WTC11 (cell line): ENCODE results near the gene ALG2. TPM values are rescaled to one million over a fixed set of nuclear protein-coding genes. Genes with fewer than 3 reads are reported as not detected.

ENCODE experiments used
- ATAC-seq: fragments of 200-7000 bp; cut with Tn5 transposase; 2 replicates; pipeline ENCODE4 v1.10.0; 2021; ENCODE audit warnings: mild to moderate bottlenecking, moderate library complexity
- CTCF ChIA-PET: fragments of 300-600 bp; sonication (Branson Sonifier 250); formaldehyde crosslinking; loops from one replicate; lab custom pipeline; 2021; ENCODE audit warnings: antibody characterized with exemption; lab: Charles Lee
- POLR2A ChIA-PET: fragments of 350-600 bp; sonication (Branson Sonifier 250); formaldehyde crosslinking; loops from one replicate; lab custom pipeline; 2021; ENCODE audit warnings: antibody characterized with exemption; lab: Charles Lee
- DNase-seq: peaks from one replicate; pipeline ENCODE4 v3.0.0; 2021; ENCODE audit warnings: low spot score
- H3K27ac Mint-ChIP-seq: 2 replicates; pipeline ENCODE4 v1.8.0; 2021; ENCODE audit warnings: mixed read lengths
- H3K27me3 Mint-ChIP-seq: 2 replicates; pipeline ENCODE4 v1.8.0; 2021; ENCODE audit warnings: low read depth, mild to moderate bottlenecking, moderate library complexity, mixed read lengths
- H3K36me3 Mint-ChIP-seq: 2 replicates; pipeline ENCODE4 v1.8.0; 2021; ENCODE audit warnings: mixed read lengths
- H3K4me1 Mint-ChIP-seq: 2 replicates; pipeline ENCODE4 v1.8.0; 2022; ENCODE audit warnings: mixed read lengths
- H3K4me3 Mint-ChIP-seq: 2 replicates; pipeline ENCODE4 v1.8.0; 2021; ENCODE audit warnings: mild to moderate bottlenecking, moderate library complexity, mixed read lengths
- H3K9me3 Mint-ChIP-seq: 2 replicates; pipeline ENCODE4 v1.8.0; 2021; ENCODE audit warnings: mixed read lengths
- ARID4B ChIP-seq: sonication (generic); formaldehyde crosslinking; IDR thresholded peaks from 2 replicates; pipeline ENCODE4 v1.8.0; 2023; ENCODE audit warnings: missing genetic modification reagents, mild to moderate bottlenecking, borderline replicate concordance
- ERG ChIP-seq: fragments of 250-450 bp; sonication (Bioruptor Pico); IDR thresholded peaks from 2 replicates; pipeline ENCODE4 v1.8.0; 2021; ENCODE audit warnings: mild to moderate bottlenecking
- FOXP4 ChIP-seq: sonication (generic); formaldehyde crosslinking; IDR thresholded peaks from 2 replicates; pipeline ENCODE4 v1.8.0; 2022; ENCODE audit warnings: mild to moderate bottlenecking, missing genetic modification reagents
- GABPB1 ChIP-seq: sonication (generic); formaldehyde crosslinking; IDR thresholded peaks from 2 replicates; pipeline ENCODE4 v1.8.1; 2023; ENCODE audit warnings: mild to moderate bottlenecking, missing genetic modification reagents
- HMGA2 ChIP-seq: fragments of 250-450 bp; sonication (Bioruptor Pico); IDR thresholded peaks from 2 replicates; pipeline ENCODE4 v1.4.0; 2021; ENCODE audit warnings: mild to moderate bottlenecking, moderate library complexity
- HMGXB4 ChIP-seq: sonication (generic); formaldehyde crosslinking; IDR thresholded peaks from 2 replicates; pipeline ENCODE4 v1.8.1; 2023; ENCODE audit warnings: mild to moderate bottlenecking, moderate library complexity, missing genetic modification reagents
- JAZF1 ChIP-seq: fragments of 250-450 bp; sonication (Bioruptor Pico); IDR thresholded peaks from 2 replicates; pipeline ENCODE4 v1.9.0; 2021; ENCODE audit warnings: moderate library complexity, mild to moderate bottlenecking, inconsistent platforms
- MAX ChIP-seq: sonication (generic); formaldehyde crosslinking; IDR thresholded peaks from 2 replicates; pipeline ENCODE4 v1.8.0; 2022; ENCODE audit warnings: mild to moderate bottlenecking, missing genetic modification reagents
- MYBL2 ChIP-seq: sonication (generic); formaldehyde crosslinking; IDR thresholded peaks from 2 replicates; pipeline ENCODE4 v1.8.1; 2023; ENCODE audit warnings: mild to moderate bottlenecking, moderate library complexity, missing genetic modification reagents
- RORB ChIP-seq: fragments of 250-450 bp; sonication (Bioruptor Pico); IDR thresholded peaks from 2 replicates; pipeline ENCODE4 v1.9.0; 2021; ENCODE audit warnings: mild to moderate bottlenecking
- SP1 ChIP-seq: sonication (generic); formaldehyde crosslinking; conservative IDR thresholded peaks from 2 replicates; pipeline ENCODE4 v1.8.1; 2022; ENCODE audit warnings: missing genetic modification reagents
- TEAD1 ChIP-seq: sonication (generic); formaldehyde crosslinking; IDR thresholded peaks from 2 replicates; pipeline ENCODE4 v1.8.0; 2022; ENCODE audit warnings: mild to moderate bottlenecking, missing genetic modification reagents
- USF1 ChIP-seq: sonication (generic); formaldehyde crosslinking; IDR thresholded peaks from 2 replicates; pipeline ENCODE4 v1.8.0; 2022; ENCODE audit warnings: mild to moderate bottlenecking, missing genetic modification reagents
- ZNF121 ChIP-seq: sonication (generic); formaldehyde crosslinking; IDR thresholded peaks from 2 replicates; pipeline ENCODE4 v1.8.0; 2023; ENCODE audit warnings: missing genetic modification reagents
- ZNF138 ChIP-seq: sonication (generic); formaldehyde crosslinking; conservative IDR thresholded peaks from 2 replicates; pipeline ENCODE4 v1.8.1; 2022; ENCODE audit warnings: mild to moderate bottlenecking, moderate library complexity, missing genetic modification reagents
- ZNF263 ChIP-seq: sonication (generic); formaldehyde crosslinking; IDR thresholded peaks from 2 replicates; pipeline ENCODE4 v1.8.1; 2022; ENCODE audit warnings: low read depth, mild to moderate bottlenecking, moderate library complexity, missing genetic modification reagents
- ZSCAN18 ChIP-seq: fragments of 250-450 bp; sonication (Bioruptor Pico); IDR thresholded peaks from 2 replicates; pipeline ENCODE4 v2.1.2; 2022; ENCODE audit warnings: mild to moderate bottlenecking, moderate library complexity
- total RNA-seq: library from RNA; stranded (reverse); gene quantifications from 3 replicates; pipeline ENCODE4 v1.2.3, GENCODE V29; 2021

ALG2 gene
- total RNA-seq, 1 experiment from 2014 or later: 25.2 TPM

GRCh38 chr9:99262949-99263418, 41.2 kb upstream of the ALG2 start:
- Mint-ChIP-seq H3K27me3 (no peaks in the 10 kb centered on the region), H3K27ac (no peak overlapping the region), H3K4me1 (peaks cover 19% of the 10 kb centered on the region), H3K4me3 (no peak overlapping the region), H3K36me3 (no peaks in the 10 kb centered on the region), H3K9me3 (no peaks in the 10 kb centered on the region)
- POLR2A ChIA-PET: no interaction called here
- no peak for TF ChIP-seq JAZF1 (CRISPR knock-in tag)
- CTCF ChIA-PET: interaction anchor here (0.7 kb wide), 1 partner anchor 78 kb away, joined by 3 read pairs; no protein-coding TSS in a partner anchor
- ATAC-seq: no peak
- no peak for DNase-seq

GRCh38 chr9:99261923-99262322, 40.2 kb upstream of the ALG2 start:
- POLR2A ChIA-PET: no interaction called here
- CTCF ChIA-PET: no interaction called here
- Mint-ChIP-seq H3K27ac (no peak overlapping the region), H3K36me3 (no peaks in the 10 kb centered on the region), H3K4me3 (no peak overlapping the region), H3K27me3 (no peaks in the 10 kb centered on the region), H3K4me1 (peaks cover 17% of the 10 kb centered on the region), H3K9me3 (no peaks in the 10 kb centered on the region)
- ATAC-seq: no peak
- no peak for TF ChIP-seq ZNF138
- no peak for TF ChIP-seq ARID4B (CRISPR knock-in tag)
- TF ChIP-seq HMGXB4 (CRISPR knock-in tag): no peak
- TF ChIP-seq RORB (CRISPR knock-in tag): no peak
- TF ChIP-seq ZNF121 (CRISPR knock-in tag): no peak
- no peak for TF ChIP-seq TEAD1
- no peak for TF ChIP-seq ERG
- TF ChIP-seq MYBL2: no peak
- TF ChIP-seq FOXP4: no peak
- TF ChIP-seq SP1 (CRISPR knock-in tag): no peak
- TF ChIP-seq HMGA2 (CRISPR knock-in tag): no peak
- no peak for TF ChIP-seq GABPB1
- TF ChIP-seq ZSCAN18: no peak
- no peak for TF ChIP-seq USF1 (CRISPR knock-in tag)
- TF ChIP-seq MAX: no peak
- TF ChIP-seq ZNF263 (CRISPR knock-in tag): no peak
- DNase-seq: no peak
